Measurements from ENCODE around the gene RBPJ.

RBPJ gene

DNA sequence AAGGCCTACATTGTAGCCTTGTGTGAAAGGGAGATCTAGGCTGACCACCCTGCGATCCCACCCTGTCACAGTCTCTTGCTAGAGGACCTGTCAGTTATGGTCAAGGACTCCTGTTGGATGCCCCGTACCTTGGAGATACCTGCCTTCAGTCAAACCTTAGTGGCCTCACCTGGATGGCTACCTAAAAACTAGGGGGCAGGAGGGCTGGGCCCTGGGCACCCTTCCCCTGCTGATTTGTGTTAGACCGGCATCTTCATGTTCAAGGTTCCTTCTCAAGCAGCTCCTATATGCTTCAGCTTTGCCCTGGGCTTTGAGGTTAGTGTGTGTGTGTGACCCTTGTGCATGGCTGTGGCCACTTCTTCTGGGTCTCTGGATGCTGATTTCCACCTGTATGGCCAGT, 134.1 kb downstream of the RBPJ start:
- H3K36me3 ChIP-seq (ENCODE audit: low read length), result no peaks in the 10 kb centered on the region
- H3K27me3 ChIP-seq (ENCODE audit: low read length), result no peaks in the 10 kb centered on the region
- no peak overlapping the region for H3K9ac ChIP-seq (ENCODE audit: low read length)
- no peaks in the 10 kb centered on the region for H3F3A ChIP-seq (ENCODE audit: insufficient read depth)
- no peaks in the 10 kb centered on the region for H4K20me1 ChIP-seq (ENCODE audit: low read depth, low read length)
- no peaks in the 10 kb centered on the region for H3K9me2 ChIP-seq (replicated peaks; ENCODE audit: insufficient read depth, low read length)
- no peaks in the 10 kb centered on the region for H3K79me2 ChIP-seq (ENCODE audit: insufficient read depth, low read length)
- H3K4me2 ChIP-seq (ENCODE audit: low read depth, low read length, poor library complexity, severe bottlenecking), result no peak overlapping the region
- TF ChIP-seq, protein P1, sequence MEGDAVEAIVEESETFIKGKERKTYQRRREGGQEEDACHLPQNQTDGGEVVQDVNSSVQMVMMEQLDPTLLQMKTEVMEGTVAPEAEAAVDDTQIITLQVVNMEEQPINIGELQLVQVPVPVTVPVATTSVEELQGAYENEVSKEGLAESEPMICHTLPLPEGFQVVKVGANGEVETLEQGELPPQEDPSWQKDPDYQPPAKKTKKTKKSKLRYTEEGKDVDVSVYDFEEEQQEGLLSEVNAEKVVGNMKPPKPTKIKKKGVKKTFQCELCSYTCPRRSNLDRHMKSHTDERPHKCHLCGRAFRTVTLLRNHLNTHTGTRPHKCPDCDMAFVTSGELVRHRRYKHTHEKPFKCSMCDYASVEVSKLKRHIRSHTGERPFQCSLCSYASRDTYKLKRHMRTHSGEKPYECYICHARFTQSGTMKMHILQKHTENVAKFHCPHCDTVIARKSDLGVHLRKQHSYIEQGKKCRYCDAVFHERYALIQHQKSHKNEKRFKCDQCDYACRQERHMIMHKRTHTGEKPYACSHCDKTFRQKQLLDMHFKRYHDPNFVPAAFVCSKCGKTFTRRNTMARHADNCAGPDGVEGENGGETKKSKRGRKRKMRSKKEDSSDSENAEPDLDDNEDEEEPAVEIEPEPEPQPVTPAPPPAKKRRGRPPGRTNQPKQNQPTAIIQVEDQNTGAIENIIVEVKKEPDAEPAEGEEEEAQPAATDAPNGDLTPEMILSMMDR (IDR thresholded peaks at IDR 0.05; ENCODE audit: insufficient read depth, low read length, poor library complexity, severe bottlenecking), result no peak
- no peak for TF ChIP-seq EZH2phosphoT487 (conservative IDR thresholded peaks at IDR 0.05; ENCODE audit: low read length)
- H3K9me3 ChIP-seq (ENCODE audit: insufficient read depth, low read length), result no peaks in the 10 kb centered on the region
- no peak overlapping the region for H3K4me3 ChIP-seq (ENCODE audit: insufficient read depth, low read length, poor library complexity, severe bottlenecking)
- no peak overlapping the region for H3K27ac ChIP-seq (ENCODE audit: low read depth, low read length)
- no peak overlapping the region for H2AFZ ChIP-seq (ENCODE audit: low read depth, low read length, severe bottlenecking)

DNA sequence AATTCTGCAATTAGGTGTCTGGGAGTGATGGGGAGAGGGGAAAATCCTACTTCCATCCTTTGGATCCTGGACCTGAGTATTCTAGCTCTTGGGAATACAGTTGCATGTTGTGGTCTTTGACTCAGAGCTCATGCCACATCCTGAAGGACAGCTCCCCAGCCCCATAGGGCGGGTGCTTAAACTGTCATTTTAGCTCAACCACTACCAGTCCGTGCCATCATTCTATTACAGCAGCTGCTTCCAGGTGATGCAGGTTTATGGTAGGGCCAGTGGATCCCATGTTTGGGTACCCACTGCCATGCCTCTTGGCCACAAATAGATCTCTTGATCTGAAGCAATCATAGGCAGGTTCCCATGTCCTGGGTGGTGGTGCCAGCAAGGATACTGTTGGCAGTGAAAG, 134.8 kb downstream of the RBPJ start:
- Histone ChIP-seq H3K9me3 (ENCODE audit: insufficient read depth, low read length) (no peaks in the 10 kb centered on the region), H3K4me3 (ENCODE audit: insufficient read depth, low read length, poor library complexity, severe bottlenecking) (no peak overlapping the region), H4K20me1 (ENCODE audit: low read depth, low read length) (no peaks in the 10 kb centered on the region), H3K9me2 (replicated peaks; ENCODE audit: insufficient read depth, low read length) (no peaks in the 10 kb centered on the region), H3K9ac (ENCODE audit: low read length) (no peak overlapping the region), H3K27me3 (ENCODE audit: low read length) (no peaks in the 10 kb centered on the region), H3F3A (ENCODE audit: insufficient read depth) (no peaks in the 10 kb centered on the region), H3K4me2 (ENCODE audit: low read depth, low read length, poor library complexity, severe bottlenecking) (no peak overlapping the region), H3K36me3 (ENCODE audit: low read length) (no peaks in the 10 kb centered on the region), H3K79me2 (ENCODE audit: insufficient read depth, low read length) (no peaks in the 10 kb centered on the region), H2AFZ (ENCODE audit: low read depth, low read length, severe bottlenecking) (no peak overlapping the region), H3K27ac (ENCODE audit: low read depth, low read length) (no peak overlapping the region)
- no peak for TF ChIP-seq EZH2phosphoT487 (conservative IDR thresholded peaks at IDR 0.05; ENCODE audit: low read length)

DNA sequence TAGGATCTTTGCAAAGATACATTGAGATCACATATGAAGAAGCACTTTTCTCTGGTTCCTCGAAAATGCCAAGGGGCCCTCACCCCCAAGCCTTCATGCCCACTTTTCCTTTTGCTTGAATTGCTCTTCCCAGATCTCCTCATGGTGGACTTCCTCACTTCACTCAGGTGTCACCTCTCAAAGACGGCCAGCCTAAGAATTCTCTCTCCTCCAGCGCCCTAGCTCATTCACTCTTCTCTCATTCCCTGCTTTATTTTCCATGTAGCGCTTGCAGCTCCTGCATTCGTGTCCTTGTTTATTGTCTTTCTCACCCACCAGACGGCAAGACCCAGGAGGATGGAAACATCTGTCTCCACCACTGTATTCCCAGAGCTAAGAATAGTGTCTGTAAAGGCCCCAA, 136.6 kb downstream of the RBPJ start:
- TF ChIP-seq, protein P1 (IDR thresholded peaks at IDR 0.05; ENCODE audit: insufficient read depth, low read length, poor library complexity, severe bottlenecking), result no peak
- TF ChIP-seq EZH2phosphoT487 (conservative IDR thresholded peaks at IDR 0.05; ENCODE audit: low read length), result no peak
- no peaks in the 10 kb centered on the region for H3K36me3 ChIP-seq (ENCODE audit: low read length)
- H2AFZ ChIP-seq (ENCODE audit: low read depth, low read length, severe bottlenecking), result no peak overlapping the region

GRCh38 chr4:26458157-26458561, 137.3 kb downstream of the RBPJ start:
- H3K9ac ChIP-seq (ENCODE audit: low read length), result no peak overlapping the region
- no peaks in the 10 kb centered on the region for H3K9me3 ChIP-seq (ENCODE audit: insufficient read depth, low read length)
- no peaks in the 10 kb centered on the region for H3F3A ChIP-seq (ENCODE audit: insufficient read depth)
- TF ChIP-seq EZH2phosphoT487 (conservative IDR thresholded peaks at IDR 0.05; ENCODE audit: low read length), result no peak
- TF ChIP-seq, protein P1 (IDR thresholded peaks at IDR 0.05; ENCODE audit: insufficient read depth, low read length, poor library complexity, severe bottlenecking), result no peak
- no peak overlapping the region for H2AFZ ChIP-seq (ENCODE audit: low read depth, low read length, severe bottlenecking)
- no peaks in the 10 kb centered on the region for H3K9me2 ChIP-seq (replicated peaks; ENCODE audit: insufficient read depth, low read length)
- H3K27me3 ChIP-seq (ENCODE audit: low read length), result no peaks in the 10 kb centered on the region
- H3K4me3 ChIP-seq (ENCODE audit: insufficient read depth, low read length, poor library complexity, severe bottlenecking), result no peak overlapping the region
- H4K20me1 ChIP-seq (ENCODE audit: low read depth, low read length), result no peaks in the 10 kb centered on the region
- H3K36me3 ChIP-seq (ENCODE audit: low read length), result no peaks in the 10 kb centered on the region
- H3K27ac ChIP-seq (ENCODE audit: low read depth, low read length), result no peak overlapping the region
- H3K79me2 ChIP-seq (ENCODE audit: insufficient read depth, low read length), result no peaks in the 10 kb centered on the region
- no peak overlapping the region for H3K4me2 ChIP-seq (ENCODE audit: low read depth, low read length, poor library complexity, severe bottlenecking)

More for the DNA sequence above, 136.6 kb downstream of the RBPJ start:
- no peaks in the 10 kb centered on the region for H3K9me2 ChIP-seq (replicated peaks; ENCODE audit: insufficient read depth, low read length)
- H3K9me3 ChIP-seq (ENCODE audit: insufficient read depth, low read length), result no peaks in the 10 kb centered on the region
- no peaks in the 10 kb centered on the region for H3K27me3 ChIP-seq (ENCODE audit: low read length)
- no peaks in the 10 kb centered on the region for H3K79me2 ChIP-seq (ENCODE audit: insufficient read depth, low read length)
- no peak overlapping the region for H3K27ac ChIP-seq (ENCODE audit: low read depth, low read length)
- no peak overlapping the region for H3K9ac ChIP-seq (ENCODE audit: low read length)
- H3K4me2 ChIP-seq (ENCODE audit: low read depth, low read length, poor library complexity, severe bottlenecking), result no peak overlapping the region
- no peaks in the 10 kb centered on the region for H3F3A ChIP-seq (ENCODE audit: insufficient read depth)
- H4K20me1 ChIP-seq (ENCODE audit: low read depth, low read length), result no peaks in the 10 kb centered on the region
- no peak overlapping the region for H3K4me3 ChIP-seq (ENCODE audit: insufficient read depth, low read length, poor library complexity, severe bottlenecking)
